ENCODE measurements around the gene ZNF106.
A peak's percentile ranks its signal among the peaks of the same experiment; 100 is the strongest.

The ZNF106 gene

DNA sequence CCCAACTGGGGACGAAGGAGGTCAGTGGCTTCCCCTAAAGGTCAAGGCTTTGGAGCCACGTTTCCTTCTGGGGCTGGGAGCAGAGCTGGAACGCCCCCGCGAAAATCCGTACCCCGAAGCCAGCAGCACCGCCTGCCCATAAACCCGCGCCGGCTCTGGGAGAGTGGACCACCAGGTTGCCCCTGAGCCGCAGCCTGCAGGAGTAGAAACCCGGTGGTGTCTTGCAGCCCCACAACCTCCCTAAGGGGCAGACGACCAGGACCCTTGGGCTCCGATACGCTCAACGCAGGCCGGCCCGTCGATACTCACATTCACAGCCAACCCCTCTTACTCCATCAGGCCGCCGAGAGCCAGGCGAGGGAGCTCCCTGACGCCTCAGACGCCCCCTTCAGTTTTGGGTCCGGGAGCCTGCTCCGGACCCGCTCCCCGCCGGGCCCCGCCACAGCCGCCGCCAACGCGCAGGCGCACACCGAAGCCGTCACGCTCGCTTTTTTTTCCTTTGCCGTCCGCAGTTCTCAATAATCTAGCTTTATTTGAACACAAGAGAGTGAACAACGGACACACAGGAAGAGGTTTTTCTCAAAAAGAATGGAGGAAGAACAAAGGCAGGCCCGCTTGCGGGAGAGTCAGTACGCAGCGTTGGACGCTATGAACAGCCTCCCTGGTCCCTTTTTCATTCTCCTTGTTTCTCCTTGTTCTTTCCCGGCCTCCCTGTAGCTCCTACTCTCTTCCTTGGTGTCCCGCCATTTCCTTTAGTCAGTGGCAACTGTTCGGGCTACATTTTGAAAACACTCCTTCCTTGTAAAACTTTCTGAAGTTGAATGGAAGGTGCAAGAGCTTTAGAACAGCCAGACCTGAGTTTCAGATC, at the start of gene ZNF106:
Gene ZNF106, minus strand, starts transcription at position 471 of the 868 bp plus-strand sequence. CDS start 18,852 bp downstream, outside the sequence.
- peak; percentile 88 for DNase-seq

DNA sequence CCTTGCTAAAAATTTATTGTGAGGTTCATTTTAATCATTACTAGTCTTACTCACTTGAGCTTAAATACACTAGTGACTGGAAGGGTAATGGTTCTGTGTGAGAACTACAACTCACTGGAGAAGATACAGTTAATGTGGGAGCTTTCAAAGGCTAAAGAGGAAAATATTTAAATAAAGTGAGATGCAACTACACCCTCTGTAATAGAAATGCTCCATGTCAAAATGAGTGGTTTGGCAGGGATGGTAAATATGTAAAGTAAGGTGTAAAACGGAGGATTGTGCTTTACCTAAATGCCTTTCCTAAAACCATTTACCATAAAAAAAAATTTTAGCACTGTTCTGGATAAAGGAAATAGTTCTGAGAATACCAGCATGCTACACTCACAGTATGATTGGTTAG, 42.3 kb upstream of the ZNF106 start:
- no peak for DNase-seq

DNA sequence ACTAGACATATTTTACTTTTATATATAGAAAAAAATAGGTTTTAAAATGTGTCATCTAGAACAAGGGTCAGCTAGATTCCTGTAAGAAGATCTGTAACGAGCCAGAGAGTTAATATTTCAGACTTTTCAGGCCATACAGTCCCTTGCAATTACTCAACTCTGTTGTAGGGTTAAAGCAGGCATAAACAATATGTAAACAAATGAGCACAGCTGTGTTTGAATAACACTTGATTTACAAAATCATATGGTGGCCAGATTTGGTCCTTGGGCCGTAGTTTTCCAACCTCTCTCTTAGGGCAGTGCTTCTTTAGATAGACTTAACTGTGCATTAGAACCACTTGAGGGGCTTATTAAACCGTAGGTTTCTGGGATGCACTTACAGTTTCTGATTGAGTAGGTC, 38.0 kb upstream of the ZNF106 start:
- no peak for DNase-seq

DNA sequence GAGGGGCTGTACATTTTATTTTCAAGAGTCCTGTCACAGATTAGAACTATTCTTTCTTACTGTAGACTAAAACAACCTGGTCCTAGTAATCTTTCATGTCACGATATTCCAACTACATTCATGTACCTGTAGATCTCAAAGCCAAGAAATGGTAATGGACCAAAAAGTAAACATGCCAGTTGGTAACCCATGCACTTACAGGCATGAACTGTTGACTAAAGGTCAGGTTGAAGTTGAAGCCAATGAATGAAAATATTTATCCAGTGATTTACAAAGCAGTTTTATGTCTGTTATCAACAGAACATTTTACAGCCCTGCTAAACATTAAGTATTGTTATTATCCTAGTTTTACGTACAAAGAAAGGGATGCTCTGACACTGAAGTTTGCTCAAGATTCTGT, 32.4 kb upstream of the ZNF106 start:
- no peak for DNase-seq

DNA sequence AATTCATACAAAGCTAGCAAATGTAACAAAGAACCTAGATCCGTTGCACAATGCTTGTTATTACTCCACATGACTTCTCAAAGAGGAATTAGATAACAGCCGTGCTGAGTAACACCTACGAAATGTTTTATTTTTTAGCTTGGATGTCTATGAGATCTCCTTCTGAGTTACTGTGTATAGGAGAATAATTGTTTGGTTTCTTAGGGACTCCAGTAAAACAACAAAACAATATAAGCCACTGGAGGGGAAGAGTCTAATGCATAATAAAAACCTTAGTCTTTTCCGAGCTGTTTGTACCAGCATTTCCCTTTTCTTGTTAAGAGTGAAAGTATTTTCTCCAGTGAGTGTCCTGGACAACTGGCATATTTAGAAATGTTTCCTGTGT, 20.1 kb upstream of the ZNF106 start:
- DNase-seq, result no peak

DNA sequence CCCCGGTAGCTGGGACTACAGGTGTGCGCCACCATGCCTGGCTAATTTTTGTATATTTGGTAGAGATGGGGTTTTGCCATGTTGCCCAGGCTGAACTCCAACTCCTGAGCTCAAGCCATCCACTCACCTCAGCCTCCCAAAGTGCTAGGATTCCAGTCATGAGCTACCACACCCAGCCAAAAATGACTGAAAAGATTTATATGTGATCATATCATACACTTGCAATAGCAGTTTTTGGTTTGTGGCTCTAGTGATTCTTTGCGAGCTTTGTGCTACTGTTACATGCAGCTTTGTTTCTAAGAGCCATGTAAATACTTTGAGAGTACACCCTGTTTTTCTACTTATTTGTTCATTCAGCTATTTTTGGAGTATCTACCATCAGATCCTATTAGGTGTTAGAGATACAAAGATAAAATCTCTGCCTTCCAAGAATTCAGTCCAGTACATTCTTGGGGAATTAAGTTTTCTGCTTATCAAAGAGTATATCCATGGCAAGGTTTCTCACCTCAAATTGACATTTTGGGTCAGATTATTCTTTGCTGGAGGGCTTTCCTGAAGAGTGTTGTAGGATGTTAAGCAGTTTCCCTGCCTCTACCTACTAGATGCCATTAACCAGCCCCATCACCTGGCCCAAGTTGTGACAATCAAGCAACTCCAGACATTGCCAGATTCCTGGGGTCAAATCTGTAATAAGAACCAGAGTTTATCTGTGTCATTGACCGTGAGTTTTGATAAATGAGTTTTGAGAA, 19.5 kb upstream of the ZNF106 start:
- DNase-seq, result no peak

DNA sequence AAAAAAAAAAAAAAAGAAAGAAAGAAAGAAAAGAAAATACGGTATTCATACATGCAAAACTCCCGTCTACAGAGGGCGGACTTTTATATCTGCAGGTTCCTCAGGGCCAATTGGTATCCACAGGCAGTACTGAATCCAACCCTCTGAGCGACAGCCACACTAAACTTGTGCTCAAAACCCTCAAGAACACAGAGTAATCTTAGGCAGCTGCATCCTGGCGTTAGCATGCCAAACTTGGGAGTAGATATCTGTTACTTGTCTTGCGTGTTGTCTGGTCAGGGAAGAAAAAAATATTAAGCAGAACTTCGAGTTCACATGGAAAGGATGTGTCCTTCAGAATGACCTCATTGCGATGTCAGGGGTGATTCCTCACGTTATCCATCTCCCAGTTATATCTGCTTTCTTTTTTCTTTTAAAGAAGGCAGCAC, 17.3 kb upstream of the ZNF106 start:
- no peak for DNase-seq

DNA sequence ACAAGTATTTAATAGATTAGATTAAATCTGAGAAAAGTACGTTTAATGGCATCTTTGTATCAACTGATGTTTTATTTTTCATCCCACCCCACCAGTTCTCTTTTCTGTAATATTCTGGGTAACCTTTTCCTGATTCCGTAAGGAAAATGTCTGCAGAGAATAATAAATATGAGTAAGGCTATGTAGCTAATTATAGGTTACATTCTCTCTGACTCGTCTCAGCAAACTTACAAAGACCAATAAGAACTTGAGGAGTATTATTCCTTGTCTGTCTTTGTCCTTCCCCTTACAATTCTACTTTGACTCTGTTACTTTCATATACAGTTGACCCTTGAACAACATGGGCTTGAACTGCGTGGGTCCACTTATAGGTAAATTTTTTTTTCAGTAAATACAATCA, 16.6 kb upstream of the ZNF106 start:
- no peak for DNase-seq

DNA sequence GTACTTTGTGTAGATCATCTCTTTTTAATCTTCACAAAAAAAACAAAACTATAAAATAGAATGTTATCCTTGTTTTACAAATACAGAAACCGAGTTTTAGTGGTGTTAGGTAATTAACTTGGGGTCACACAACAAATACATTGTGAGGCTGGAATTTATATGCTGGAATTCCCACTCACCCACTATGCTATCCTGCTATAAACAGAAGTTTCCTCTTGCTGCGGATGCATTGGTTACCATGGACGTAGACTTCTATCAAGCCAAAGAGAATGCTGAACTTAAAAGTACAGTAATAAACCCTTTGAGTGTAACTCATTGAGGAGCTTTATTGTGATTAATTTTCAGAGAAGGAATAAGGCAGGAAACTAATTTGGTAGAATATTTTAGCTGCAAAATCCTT, 13.7 kb upstream of the ZNF106 start:
- no peak for DNase-seq

DNA sequence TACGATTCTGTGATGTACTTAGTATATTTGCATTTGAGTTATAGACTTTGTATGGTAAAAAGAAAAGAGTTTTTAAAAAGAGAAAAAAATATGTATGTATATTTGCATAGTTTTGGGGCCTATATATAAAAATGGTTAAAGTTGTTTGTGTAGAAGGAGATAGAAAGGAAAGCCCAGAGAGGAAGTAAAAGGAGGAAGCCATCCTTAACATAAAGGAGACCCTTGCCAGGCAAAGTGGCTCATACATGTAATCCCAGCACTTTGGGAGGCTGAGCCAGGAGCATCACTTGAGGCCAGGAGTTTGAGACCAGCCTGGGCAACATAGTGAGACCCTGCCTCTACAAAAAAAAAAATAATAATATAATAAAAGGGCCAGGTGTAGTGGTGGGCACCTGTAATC, 12.9 kb upstream of the ZNF106 start:
- DNase-seq, result no peak

DNA sequence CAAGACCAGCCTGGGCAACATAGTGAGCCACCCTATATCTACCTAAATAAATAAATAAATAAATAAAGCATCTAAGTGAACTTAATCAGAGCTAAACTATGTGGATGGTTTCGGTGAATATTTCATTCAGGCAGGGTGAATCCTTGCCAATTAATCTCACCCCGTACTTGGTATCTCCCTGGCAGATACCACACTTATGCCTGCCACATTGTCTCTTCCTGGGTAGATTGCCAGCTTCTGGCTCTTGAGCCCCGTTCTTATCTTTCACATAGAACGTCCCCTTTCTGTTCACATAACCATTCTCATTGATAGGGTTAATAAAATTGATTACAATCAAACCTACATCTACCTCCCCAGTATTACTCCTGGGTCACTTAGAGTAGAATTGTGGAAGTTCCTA, 11.5 kb upstream of the ZNF106 start:
- no peak for DNase-seq

DNA sequence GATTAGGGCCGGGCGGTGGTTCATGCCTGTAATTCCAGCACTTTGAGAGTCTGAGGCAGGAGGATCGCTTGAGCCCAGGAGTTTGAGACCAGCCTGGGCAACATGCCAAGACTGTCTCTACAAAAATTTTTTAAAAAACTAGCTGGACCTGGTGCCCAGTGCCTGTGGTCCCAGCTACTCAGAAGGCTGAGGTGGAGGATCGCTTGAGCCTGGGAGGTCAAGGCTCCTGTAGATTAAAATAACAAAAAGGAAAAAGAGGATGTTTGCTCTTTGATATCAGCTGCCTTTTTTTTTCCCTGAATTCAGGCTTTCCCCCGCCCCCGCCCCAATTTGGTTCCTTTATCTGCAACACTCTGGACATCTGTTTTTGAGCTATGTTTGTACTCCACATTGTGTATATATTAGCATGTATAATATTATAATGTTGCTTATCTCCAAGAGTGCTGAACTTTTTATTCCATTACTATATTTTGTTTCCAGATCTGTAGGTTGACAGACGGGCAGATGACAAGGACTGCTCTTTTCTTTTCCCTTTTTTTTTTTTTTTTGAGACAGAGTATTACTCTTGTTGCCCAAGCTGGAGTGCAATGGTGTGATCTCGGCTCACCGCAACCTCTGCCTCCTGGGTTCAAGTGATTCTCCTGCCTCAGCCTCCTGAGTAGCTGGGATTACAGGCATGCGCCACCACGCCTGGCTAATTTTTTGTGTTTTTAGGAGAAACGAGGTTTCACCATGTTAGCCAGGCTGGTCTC, 9.1 kb upstream of the ZNF106 start:
- DNase-seq, result no peak

DNA sequence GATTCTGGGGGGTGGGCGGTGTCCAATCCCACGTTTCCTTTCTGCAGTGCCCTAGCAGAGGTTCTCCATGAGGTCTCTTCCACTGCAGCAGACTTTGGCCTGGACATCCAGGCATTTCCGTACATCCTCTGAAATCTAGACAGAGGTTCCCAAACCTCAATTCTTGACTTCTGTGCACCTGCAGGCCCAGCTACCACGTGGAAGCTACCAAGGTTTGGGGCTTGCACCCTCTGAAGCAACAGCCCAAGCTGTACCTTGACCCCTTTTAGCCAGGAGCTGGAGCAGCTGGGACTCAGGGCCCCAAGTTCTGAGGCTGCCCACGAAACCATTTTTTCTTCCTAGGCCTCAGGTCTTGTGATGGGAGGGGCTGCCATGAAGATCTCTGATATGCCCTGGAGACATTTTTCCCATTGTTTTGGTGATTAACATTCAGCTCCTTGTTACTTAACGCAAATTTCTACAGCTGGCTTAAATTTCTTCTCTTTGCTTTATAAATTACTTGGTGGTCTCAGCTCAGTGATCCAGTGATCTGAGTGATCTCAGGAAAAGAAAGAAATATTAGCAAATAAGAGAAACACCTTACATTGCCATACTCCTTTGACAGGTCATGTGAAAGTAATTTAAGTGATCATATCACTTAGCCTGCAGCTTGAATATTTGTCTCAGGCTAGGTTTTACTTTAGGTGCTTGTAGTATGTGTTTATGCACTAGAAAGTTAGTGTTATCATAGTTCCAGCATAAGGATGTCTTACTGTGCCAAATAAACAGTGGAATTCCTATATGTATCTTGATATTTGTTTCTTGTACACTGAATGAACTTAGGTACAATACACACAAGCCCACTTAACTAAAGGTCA, 7.5 kb upstream of the ZNF106 start:
- no peak for DNase-seq

DNA sequence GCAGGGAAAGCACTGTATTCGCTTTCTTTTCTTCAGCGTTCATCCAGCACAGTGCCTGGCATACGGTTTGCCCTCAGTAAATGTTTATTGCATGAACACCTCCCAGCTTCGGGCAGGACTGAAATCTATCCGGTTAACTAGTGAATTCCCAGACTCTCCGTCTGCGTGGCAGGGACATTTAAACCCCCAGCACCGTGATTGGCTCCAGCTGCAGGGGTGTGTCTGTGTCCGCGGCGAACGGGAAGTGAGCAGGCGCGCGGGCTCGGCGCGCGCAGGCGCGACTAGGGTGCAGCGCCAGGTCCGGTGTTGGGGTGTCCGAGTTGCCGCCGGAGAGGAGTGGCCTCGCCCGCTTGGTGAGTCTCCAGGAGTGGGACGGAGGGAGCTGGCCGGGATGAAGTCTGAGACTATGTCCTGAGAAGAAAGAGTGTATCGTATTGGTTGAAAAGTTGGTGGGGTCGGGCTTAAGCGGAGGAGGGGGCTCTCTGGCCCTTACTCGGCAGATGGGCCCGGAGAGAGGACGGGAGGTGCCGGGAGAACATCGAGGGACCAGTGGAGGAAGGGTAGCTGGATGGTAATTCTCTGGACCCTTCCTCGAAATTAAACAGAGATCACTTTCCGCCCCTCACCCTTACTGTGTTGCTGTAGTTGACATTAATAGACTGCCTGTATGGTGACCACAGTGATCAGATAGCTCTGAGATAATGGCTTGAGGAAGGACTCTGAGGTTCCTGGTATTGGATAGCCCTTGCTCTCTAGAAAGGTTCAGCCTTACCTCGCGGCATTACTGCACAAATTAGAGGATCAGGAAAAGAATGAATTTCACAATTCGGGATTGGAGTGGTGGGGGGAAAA, 4.6 kb upstream of the ZNF106 start, which contains the start of gene SNAP23:
Gene SNAP23, plus strand, starts transcription at position 274 of the 852 bp plus-strand sequence. CDS start 16,213 bp downstream, outside the sequence.
- peak; percentile 82 for DNase-seq

DNA sequence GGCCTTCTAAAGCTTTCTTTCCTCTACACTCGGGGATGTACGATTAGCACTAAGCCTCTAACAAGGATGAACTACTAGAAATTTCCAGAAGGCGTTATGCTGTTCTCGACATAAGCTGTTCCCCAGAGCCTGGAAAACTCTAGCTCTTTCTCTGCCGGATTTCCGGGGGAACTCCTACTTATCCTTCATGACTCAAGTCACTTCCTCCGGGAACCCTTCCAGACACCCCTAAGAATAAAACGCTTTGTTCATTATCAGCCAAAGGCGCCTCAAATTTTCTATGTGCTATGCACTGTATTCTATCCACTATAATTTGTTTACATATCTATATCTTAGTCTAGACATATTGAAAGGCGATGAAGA, 4.0 kb upstream of the ZNF106 start:
- no peak for DNase-seq

DNA sequence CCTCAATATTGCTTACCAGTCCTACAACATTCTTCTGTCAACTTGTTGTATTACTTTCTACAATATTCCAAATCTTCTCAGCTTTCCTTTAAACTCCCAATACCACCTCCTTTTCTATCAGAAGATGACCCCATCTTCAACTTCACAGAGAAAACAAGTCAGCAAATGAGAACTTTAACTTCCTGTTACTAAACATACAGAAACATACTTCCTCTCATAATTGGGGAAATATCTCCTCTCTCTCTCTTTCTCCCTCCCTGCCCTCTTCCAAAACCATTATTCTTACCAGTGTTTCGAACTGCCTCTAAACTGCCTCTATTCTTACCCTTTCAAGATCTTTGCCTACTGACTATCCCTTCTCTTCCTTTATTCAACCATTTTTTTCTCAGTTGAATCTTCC, 2.7 kb upstream of the ZNF106 start:
- DNase-seq, result no peak

DNA sequence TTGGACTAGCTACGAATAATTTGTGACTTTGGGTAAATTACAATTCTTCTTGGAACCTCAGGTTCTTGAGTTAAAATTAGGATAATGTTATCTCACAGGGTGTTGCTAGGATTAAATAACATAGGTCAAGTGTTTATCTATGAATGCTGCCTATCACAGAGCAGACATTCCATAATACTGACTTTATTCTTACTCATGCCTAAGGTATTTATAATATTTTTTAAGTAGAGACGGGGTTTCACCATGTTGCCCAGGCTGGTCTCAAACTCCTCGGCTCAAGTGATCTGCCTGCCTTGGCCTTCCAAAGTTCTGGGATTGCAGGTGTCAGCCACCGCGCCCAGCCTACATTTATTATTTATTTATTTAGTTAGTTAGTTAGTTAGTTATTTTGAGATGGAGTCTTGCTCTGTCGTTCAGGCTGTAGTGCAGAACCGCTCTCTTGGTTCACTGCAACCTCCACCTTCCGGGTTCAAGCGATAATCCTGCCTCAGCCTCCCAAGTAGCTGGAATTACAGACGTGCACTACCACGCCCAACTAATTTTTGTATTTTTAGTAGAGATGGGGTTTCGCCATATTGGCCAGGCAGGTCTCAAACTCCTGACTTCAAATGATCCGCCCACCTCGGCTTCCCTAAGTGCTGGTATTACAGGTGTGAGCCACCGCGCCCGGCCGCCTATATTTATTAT, 741 bp upstream of the ZNF106 start:
- no peak for DNase-seq

DNA sequence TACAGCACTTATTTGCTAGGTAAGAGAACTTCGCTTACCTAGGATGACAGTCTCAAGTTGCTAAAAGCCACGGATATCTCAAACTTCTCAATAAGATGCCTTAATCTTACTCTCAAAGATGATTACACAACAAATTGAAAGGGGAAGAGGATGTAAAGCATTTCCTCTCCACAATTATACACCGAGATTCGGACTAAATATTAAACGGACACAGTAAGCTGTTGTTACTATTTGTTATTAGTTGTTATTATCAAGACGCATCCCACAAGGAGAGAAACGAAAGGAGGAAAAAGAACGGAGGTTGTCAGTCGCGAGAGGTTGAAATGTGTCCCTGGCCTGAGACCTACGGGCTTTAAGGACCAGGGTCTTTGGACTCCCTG, 660 bp downstream of the ZNF106 start:
- DNase-seq, result peak; percentile 2

DNA sequence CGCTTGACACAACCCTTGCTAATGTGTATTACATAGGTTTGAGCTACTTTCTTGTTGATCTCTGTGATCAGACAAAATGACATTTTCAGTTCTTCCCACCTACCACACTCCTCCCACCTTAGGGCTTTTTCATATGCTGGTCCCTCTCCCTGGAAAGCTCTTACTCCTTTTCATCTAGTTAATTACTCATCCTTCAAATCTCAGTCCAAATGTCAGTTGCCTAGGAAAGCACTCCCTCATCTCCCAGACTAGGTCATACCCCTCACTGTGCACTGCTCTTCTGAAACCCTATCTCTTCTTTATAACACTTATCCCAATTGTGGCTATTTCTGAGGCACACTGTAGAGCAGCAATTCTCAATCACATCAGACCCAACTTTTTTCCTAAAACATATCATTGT, 7.3 kb downstream of the ZNF106 start:
- no peak for DNase-seq

DNA sequence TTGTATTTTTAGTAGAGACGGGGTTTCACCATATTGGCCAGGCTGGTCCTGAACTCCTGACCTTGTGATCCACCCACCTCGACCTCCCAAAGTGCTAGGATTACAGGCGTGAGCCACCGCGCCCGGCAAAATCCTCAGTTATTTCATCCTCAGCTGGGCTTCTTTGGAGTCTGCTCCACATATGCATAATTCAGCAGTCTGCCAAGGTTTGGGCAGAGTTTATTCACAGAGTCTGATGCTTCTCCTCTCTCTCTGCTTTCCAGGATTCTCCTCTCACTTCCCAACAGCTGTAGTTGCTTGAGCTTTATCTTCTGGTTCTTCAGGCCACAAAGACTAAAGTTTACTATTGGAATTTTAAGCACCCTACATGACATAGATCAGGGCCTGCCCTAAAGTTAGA, 8.2 kb downstream of the ZNF106 start:
- no peak for DNase-seq

DNA sequence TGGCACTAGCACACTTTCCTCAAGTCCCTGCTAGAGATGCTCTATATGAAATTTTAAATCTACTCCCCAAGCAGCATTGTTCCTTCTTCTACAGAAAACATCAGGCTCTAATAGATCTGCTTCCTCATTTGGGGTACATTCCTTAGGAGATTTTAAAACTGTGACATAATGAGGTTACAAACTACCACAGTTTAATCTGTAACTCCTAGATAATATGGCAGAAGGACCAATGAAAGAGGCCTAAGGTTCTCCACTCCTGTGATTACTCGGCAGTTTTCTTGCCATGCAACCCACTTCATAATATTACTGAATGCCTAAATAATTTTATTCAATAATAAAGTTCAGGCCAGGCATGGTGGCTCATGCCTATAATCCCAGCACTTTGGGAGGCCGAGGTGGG, 16.1 kb downstream of the ZNF106 start:
- DNase-seq, result no peak

All from CD4-positive, alpha-beta T cell treated with Interleukin-6 for 4 hours (primary cell).